EH (cell line): ENCODE data around the gene CCDC88A.
"Not testable (repeated sequence)": the region's sequence is repeated elsewhere in the genome, so short reads cannot be mapped to it uniquely, and the experiment has no call there.

Experiments
- DNase-seq: peaks from one replicate; pipeline ENCODE4 v3.0.0-alpha.2; 2015; ENCODE audit warnings: low read depth

Gene CCDC88A

DNA sequence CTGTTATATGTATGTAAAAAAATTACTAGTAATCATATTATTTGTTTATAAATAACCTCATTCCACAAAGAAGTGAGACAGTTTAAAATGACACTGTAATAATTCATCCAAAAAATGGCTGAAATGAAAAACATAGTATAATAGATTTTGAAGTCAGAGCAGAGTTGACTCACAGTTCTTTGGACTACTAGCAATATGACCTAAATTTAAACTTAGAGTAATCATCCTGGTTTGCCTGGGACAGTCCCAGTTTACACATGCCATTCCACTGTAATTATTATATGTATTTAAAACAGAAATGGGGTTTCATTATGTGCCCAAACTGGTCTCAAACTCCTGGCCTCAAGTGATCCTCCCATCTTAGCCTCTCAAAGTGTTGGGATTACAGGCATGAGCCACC, 48.3 kb downstream of the CCDC88A start:
- peak; percentile 32 for DNase-seq

DNA sequence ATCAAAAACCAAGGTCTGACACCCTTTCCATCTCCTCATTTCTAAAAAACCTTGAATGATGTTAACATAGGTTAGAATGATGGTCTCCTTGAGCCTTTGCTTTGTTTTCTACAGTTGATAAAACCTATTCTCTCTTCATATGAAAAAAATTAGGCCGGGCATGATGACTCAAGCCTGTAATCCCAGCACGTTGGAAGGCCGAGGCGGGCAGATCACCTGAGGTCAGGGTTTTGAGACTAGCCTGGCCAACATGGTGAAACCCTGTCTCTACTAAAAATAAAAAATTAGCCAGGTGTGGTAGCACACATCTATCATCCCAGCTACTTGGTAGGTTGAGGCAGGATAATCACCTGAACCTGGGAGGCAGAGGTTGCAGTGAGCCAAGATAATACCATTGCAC, 49.4 kb downstream of the CCDC88A start:
- no peak for DNase-seq

DNA sequence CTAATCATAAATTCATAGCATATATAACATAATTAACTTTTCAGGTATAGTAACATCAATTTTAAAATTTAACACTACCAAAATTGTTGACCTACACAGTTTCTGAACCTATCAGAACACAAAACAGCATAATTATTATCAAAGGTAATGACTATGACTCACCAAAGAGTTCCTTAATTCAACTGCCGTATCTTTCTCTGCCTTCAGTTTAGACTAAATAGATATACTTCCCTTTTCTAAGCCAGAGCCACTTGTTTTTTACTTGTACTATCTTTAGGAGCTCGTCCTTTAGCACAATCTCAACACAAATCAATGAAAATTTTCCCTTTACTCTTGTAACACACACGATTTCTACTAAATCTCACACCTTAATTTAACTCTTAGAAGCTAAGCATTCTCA, 54.4 kb downstream of the CCDC88A start:
- DNase-seq, result no peak

DNA sequence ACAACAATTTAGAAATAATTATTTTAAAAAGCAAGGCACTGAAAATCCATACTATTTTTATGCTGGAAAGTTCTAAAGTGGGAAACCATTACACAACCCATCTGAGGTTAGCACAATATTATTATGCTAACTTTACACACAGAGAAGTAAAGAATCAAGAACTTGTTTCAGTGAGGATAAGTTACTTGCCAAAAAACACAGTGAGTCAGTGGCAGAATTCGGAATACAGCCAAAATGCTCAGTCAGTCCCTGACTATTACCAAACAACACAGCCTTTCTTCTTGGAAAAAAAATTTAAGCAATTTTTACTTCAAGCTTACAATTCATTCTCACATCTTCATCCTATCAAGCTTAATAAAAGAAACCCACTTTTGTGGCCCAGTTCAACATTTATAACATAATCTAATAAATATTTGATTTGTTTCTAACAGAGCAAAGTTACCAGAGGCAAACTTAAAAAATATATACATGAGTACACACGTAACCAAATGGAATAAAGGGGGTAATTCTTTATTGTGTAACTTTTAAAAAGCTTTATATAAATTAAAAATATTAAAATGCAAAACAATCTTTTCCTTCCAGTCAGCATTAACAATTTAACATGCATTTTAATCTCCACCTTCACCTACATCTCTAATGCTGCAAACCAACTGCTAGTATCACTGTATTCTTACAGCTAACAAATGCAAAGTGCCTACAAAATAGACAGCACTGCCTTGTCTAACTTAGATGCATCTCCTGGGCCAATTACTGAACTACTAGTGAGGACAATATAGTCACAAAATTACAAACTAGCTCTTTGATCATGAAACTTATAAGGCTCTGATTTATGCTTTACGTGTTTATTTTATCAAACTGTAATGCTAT, 55.2 kb downstream of the CCDC88A start:
- DNase-seq, result peak; percentile 96

DNA sequence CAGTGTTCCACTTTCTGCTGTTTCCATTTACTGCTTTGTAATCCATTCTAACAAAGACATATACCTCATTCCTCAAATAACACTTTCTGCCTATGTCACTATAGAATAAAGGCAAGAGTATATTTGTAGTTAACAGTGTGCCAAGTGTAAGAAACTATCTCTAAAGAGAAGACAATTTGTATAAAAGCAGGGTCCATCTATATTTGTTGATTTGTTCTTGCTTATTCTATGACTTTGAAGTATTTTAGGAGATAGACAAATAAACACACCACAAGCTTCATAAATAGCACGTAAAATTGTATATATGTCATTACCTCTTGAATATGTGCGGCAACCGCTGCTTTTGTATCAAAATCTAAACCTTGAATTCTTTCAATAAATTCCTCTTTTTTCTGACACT, 56.0 kb downstream of the CCDC88A start:
- DNase-seq, result no peak

DNA sequence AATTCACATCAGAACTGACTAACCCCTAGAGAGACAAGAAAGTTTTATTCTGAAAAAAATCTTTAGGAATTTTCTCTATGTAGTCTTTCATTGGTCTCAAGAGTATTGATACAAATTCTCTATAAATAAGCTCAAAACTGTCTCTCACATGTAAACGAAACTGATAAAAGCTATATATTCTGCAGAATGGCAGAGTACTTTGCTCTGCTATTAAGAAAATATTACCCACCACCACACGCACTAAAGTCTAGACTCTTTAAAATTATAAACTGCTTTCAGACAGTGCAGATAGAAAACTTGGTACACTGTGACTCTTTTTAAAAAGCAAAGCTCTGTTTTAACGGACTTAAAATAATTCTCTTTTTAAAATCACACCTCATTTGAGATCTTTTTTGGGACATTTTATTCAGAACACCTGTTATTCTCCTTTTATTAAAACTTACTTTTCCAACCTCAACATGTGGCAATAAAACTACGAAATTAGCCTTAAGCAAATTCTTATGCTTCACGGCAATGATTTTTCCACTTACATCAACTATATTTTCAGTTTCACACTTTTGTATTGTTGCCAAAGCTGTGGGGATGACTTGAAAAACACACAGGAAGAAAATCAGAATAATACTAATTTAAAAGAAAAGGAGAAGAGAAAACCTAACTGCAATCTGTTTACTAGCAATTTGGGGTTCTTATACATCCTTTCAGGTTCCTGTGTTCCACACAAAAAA, 58.0 kb downstream of the CCDC88A start:
- no peak for DNase-seq

DNA sequence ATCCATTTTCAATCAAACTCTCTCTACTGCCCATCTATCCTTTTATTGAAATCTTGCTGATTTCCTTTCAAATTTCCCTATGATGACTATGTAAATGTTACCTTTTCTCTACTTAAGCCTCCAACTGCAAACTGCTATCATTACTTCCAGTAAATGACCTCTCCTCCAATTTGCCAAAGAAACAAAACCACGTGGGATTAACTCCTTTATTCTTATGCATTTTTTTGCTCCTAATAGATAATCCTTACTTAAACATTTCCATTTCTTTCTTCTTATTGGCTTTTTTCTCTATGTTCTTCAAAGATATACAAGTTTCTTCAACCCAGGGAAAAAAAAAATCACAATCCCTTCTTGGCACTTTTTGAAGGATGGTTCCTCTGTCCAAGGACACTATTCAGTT, 61.2 kb downstream of the CCDC88A start:
- no peak for DNase-seq

DNA sequence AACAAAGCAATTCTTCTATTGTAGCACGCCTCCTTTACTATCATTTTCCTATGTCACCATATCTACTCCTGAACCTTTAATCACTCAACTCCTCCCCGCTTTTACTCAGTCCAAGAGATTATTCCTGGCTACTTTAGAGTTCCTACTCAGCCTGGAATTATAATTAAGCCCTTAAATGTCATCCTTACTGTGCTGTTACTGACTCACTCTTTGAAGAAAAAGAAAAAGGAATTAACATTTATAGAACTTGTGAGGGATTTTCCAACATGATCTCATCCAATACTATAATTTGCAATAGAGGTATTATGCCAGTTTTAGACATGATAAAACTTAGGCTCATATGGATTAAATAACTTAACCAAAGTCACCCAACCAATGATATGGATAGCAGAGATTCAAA, 61.7 kb downstream of the CCDC88A start:
- peak; percentile 57 for DNase-seq

DNA sequence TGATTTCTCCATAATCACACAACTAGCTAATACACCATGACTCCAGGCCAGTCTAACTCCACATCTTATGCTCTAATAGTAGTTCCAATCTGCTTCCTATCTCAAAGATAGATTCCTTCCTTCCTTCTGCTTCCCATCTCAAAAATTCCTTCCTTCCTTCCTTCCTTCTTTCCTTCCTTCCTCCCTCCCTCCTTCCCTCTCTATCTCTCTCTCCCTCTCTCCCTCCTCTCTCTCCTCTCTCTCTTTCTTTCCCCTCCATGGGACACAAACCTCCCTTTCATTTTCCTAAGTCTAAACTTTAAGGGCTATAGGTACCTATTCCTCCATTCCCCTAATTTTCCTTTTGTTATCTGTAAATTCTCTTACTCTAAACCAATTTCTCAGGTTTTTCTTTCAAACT, 62.5 kb downstream of the CCDC88A start:
- no peak for DNase-seq

DNA sequence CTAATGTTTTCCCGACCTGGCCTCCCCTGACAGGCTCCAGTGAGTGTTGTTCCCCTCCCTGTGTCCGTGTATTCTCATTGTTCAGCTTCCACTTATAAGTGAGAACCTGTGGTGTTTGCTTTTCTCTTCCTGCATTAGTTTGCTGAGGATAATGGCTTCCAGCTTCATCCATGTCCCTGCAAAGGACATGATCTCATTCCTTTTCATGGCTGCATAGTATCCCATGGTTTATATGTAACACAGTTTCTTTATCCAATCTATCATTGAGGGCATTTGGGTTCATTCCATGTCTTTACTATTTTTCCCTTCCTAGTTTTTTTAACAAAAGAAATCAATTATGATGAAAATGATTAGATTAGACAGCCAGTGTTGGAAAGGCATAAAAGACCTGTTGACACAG, 63.5 kb downstream of the CCDC88A start:
- not testable (repeated sequence) for DNase-seq

DNA sequence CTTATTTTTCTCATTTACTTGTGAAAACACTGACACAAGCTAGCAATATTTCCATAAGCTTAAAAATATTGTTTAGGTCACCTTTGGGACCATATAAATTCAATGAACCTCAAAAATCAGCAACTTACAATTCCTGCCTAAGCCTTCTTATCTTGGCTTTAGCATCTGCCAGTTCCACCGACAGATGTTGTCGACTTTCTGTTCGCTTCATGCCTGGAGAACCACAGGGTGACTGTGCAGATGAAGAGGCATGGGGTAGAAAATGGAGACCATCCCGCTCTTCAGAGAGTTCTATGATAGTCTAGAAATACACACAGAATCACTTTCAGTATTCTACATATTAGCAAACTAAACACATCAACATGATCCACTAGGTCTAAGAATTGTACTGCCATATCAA, 64.2 kb downstream of the CCDC88A start:
- DNase-seq, result no peak

DNA sequence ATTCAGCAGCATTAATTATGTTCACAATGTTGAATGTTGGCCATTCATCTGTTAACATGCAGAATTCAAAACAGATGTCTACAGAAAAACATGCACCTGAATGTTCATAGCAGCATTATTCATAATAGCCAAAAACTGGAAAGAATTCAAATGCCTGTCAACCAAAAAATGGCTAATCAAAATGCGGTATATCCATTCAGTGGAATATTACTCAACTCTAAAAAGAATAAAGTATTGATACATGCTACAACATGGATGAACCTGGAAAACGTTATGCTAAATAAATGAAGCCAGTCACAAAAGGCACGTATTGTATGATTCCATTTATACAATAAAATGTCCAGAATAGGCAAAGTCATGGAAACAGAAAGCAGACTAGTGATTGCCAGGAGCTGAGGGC, 68.0 kb downstream of the CCDC88A start:
- DNase-seq, result no peak

DNA sequence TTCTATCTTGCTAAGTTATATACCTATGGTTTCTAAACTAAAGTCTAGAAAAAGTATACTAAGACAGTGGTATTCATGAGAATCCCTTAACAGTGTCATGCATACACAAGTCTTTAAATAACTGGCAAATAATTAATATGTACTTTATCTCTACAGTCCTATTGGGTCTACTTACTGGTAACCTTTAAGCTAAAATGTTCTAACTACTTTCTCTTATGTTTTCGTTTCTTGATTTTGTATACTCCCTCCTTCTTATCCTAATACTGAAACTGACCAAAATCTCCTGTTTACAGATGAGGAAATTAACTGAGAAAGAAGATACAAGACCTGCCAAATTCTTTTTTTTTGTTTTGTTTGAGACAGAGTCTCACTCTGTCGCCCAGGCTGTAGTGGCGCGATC, 74.6 kb downstream of the CCDC88A start:
- no peak for DNase-seq

DNA sequence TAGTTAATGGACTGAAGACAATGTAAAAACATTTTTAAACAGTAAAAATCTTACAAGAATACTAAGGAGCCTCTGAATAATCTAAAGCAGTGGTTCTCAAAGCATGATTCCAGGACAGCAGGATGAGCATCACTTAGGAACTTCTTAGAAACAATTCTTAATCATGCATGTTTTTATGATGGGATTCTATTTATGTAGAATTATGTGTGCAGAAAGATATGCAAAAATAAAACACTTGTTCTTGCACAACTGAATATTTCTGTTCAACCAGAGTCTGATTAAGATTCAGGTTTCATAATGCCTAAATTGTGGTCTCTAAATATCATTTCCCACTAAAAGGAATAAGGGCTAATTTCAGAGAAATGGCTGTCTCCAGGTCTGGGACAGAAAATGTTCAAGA, 81.4 kb downstream of the CCDC88A start:
- DNase-seq, result peak; percentile 58

DNA sequence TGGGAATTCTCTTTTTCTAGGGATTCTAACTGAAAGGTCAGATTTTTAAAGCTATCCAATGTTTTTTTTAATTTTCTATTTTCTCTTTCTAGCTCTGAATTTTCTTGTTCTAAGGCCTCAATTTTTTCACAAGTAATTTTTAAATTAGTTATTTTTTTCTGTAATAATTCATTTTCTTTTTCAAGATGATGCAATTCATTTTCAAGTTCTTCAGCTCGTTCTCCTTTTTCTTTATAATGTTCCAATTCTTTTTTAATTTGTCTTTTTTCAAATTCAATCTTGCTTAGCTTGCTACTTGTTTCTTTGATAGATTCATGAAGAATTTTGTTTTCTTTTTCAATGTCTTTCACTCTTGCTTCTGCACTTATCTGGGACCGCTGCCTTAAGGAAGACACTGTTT, 84.9 kb downstream of the CCDC88A start:
- DNase-seq, result no peak

DNA sequence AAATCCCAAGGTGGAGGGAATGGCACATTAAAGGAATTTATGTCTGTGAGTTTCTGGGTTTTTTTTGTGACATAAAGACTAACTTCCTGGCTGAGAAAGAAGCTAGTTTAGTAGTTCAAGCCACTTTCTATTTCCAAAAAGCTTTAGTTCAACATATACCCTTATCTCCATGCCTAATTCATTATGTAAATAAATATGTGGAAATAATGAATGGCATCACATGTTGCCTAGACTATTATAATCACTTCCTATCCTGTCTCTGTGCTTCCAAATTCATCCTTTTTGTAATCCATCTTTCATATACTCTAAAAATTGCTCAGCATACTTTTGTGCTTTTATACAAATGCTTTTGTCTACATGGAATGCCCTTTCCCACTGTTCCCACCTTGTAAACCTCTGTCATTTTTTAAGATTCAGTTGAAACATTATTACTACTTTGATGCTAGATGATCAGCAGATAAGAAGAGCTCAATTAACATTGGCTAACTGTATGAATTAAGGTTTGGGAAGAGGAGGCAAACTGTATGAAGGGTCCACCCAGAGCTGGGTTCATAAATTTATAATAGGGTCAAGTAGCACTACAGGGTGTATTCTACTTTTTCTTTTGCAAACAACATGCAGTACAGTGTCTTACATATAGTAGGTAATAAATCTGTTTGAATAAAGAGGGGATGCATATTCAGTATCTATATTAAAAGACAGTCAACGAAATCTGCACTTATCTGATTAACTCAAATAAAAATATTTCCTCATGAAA, 88.9 kb downstream of the CCDC88A start:
- no peak for DNase-seq

DNA sequence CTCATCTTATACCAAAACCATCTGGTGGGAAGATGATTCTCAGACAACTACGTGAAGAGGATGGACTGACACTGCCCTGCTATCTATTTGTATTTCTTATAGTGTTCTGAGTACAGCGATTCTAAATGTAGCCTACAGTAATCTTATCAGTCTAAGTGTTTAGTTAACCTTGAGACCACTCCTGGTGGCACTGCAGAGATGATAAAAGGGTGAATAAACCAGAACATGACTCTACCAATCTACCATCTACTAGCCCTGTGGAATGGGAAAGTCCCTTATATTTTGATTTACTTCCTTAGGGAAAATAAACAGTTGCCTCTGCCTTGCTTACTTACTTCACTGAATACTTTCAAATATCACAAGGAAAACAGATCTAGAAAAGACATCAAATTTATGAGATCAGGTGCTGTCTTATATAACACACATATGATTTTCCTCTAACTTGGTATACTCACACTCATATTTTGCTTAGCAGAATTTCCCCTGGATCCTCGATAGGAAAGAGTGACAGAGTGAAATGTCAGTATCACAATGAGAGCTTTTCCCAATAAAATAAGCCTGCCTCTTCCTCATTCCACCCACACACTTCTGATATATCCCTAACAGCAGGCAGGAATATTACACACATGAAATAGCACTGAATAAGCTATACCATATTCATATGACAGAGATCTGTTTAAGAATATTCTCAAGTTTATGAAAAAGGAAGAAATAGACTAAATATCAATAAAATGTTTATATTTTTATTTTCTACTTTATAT, 92.0 kb downstream of the CCDC88A start:
- no peak for DNase-seq

DNA sequence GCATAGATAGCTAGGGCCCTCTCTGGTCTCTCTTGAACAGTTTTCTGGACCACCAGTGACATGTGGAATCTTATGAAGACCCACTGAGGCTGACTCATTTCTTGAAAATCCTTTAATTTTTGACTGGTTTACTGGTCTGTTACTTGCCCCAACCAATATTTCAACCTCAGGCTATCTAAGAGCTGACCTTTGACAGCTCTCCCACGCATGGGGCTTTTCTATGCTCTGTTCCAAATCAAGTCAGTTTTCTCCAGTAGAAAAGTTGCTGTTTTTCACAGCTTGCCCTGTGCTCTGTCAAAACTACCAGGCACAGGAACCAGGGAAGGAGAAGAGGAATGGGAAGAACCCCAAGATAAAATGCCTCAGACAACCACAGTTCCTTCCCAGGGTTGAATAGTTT, 104.7 kb downstream of the CCDC88A start:
- DNase-seq, result no peak

DNA sequence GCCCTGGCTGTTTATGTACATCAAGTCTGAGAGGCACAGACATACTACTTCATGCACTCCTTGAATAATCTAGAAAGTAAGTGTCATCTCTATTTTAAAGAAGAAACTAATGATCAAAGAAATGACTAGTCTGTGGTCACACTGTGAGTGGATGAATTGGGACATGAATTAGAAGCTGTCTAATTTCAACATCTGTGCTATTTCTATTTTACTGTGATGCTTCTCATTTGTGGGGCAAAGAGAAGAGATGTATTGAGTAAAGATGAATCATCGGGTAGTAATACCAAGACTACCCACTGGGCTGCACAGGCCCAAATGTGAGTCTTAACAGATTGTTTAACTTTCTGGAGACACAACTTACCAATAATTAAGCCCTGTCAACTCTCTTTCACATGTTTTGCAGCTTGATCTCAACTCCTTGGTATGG, 108.2 kb downstream of the CCDC88A start:
- peak; percentile 44 for DNase-seq

DNA sequence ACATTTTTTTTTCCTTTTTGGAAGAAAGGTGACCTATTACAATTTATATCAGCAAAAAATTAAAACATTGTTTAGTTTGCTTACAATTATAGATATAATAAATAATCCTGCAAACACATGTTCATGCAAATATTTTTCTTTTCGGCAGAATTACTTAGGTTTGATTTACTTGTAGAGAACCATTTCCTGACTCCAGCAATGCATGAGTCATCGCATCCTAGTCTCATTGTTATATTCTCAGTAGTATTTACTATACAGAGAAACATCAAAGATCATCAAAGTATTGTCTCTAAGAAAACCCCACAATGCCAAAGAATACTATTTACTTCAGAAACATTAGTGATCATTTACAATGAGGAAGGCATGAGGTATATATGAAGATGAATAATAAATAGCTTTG, 110.2 kb downstream of the CCDC88A start:
- peak; percentile 72 for DNase-seq

DNA sequence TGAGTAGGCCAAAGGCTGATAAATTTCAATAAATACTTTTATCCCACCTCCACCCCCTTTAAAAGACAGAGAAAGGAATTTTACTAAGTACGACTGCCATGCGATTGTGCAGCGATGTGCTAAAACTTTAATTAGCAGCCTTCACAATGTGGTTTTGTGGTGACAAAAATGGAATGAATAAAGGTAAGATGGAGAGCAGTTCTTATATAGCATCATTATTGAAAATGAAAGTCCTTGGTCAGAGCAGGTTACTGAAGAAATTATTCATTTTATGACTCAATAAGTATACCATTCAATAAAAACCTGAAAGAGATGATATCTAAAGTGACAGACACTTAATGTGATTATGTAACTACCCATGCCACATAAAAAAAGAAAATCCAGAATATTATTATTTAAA, 117.4 kb downstream of the CCDC88A start:
- no peak for DNase-seq

DNA sequence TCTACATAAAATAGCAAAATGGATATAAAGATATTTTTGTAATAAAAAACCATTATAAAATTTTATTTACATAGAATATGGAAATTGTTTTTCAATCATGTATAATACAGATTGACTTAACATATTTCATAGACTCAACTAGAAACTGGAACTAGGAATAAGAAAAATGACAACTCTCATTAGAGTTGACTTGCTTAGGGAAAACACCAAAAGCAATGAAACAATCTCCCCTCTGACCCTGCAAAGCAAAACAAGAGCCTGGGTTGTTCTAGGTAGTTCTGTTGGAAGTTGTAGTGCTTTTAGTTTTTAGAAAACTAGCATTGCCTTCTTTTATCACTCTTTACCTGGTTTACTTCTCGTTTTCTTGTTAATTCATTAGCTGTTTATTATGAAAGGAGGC, 118.4 kb downstream of the CCDC88A start:
- DNase-seq, result no peak
